Left lobe of liver (tissue), 2 donors: Measurements from ENCODE around the gene NRAP. TPM values are rescaled to one million over a fixed set of nuclear protein-coding genes. Genes with fewer than 3 reads are reported as not detected.

ENCODE experiments used
- ATAC-seq: fragments of 200-7000 bp; cut with Tn5 transposase; one replicate; pipeline ENCODE4 v1.9.1; 2020; ENCODE audit warnings: mild to moderate bottlenecking, moderate library complexity
- DNase-seq: peaks from one replicate; pipeline ENCODE4 v3.0.0-alpha.2; 2020; ENCODE audit warnings: low spot score
- total RNA-seq: library from RNA; stranded (reverse); gene quantifications from one replicate; pipeline ENCODE4 v1.2.1, GENCODE V29; 2021
- donor health status: DM: no; HTN: no; CAD: no; lungs with moderate emphysema.
- donor health status: DM: no; HTN: yes; CAD: no.

Gene NRAP
- total RNA-seq, 1 donor from 2014 or later = 0.05 TPM

DNA sequence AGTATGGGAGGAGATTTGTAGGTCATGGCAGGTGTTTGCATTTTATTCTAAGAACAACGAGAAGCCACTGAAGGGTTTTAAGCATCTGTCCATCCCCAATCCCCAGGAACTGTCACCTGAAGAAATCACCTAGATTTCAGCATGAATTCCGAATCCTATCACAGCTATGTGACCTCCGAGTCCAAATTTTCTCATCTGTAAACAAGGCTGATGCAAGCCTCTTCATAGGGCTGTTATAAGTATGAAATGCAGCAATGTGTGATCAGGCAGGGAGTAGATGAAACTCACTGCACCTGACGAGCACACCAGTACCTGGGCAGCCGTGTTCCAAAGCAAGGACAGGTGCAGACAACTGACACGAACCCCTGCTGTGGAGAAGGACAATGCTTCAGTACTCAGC lies 97.0 kb downstream of the NRAP start:
- DNase-seq = no peak
- ATAC-seq = peak; percentile 49

DNA sequence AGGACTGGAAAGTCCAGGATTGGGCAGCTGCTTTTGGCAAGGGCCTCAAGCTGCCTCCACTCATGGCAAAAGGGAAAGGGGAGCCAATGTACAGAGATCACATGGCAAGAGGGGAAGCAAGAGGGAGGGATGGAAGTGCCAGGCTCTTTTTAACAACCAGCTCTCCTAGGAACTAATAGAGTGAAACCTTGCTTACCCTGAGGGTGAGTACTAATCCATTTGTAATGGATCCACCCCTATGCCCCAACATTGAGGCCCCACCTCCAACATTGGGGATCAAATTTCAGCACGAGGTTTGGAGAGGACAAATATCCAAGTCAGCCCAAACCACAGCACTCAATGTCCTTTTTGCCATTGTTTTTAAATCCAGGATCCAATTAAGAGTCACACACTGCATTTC lies 98.5 kb downstream of the NRAP start:
- DNase-seq (no peak), ATAC-seq (no peak)

DNA sequence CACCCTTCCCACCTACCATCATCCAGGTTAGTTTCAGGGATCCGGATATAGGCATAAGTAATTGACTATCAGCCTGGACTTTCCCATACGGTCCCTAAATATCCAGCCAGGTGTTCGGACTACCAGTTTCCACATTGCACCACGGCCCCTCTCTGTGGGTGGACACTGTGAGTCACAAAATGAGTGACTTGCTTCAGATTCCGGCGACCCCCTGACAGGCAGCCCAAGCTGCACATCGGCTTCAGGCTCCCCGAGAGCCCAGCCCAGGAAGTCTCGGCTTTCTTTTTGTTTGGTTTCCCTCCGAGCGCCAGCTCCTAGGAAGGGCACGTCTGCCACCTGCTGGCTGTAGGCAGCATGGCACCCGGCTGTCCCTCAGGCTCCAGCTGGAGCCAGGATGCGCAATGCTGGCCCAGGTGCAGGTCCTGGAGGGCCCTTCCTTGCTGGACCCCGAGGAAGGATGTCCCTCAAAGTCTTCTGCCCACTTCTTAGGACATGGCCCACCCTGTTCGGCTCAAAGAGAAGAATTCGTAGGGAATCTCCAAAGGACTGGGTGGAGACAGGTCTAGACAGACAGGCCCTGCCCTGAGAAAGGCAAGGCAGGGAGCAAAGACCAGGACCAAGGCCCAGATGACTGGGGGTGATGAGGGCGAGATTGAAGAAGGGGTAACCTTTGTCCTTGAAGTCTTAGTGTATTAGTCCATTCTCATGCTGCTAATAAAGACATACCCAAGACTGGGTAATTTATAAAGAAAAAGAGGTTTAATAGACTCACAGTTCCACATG lies 100.3 kb downstream of the NRAP start:
- ATAC-seq = peak; percentile 66
- DNase-seq = peak; percentile 79

DNA sequence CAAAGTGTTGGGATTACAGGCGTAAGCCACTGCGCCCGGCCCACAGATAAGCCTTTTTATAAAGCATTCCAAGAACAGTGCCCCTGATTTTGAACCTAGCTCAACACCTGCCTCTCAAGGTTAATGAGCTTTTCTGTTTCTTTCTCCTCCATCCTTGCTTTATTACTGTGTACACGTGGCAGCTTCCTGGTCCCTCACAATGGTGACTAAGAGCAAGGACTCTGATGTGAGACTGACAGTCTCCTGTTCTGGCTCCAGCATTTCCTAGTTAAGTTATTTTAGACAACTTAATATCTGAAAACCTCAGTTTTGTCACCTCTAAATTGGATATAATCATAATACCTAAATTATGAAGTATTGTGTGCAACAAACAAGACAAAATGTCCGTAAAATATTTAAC lies 101.1 kb downstream of the NRAP start:
- ATAC-seq (no peak), DNase-seq (no peak)

DNA sequence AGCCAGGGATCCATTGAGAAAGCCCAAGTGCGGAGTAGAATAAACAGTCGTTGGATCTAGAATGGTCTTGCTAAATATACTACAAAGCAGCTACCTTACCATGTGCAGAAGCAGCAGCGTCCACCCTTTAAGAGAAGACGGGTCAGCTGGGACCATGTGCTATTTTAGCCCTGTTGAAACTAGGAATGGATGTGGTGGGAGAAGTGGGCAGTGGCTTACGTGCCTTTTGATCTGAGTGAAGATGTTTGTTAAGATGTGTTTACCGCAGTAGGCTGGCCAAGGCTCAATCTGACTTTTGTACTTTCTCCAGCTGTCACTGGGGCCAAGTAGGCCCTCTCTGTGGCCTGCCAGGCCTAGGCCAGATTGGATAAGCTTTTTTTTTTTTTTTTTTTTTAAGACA lies 101.8 kb downstream of the NRAP start:
- DNase-seq (peak; percentile 80), ATAC-seq (peak; percentile 45)

DNA sequence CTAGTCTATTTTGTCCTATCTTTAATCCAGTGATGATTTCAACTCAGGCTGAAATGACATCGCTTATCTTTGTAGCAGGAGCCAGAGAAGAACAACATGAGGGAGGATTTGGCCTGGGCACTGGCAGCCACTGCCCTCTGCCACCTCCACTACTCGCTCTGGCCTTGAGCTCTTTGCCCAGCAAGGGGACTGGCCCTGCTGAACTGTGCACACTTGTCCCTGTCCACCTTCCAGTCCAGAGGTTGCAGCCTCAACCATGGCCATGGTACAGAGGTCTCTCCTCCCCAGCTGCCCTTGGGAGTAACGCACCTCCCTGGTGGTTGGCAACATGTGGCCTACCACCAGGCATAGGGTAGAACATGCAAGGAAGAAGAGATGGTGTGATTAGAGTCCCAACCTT lies 102.6 kb downstream of the NRAP start:
- peak; percentile 69 for ATAC-seq
- peak; percentile 94 for DNase-seq

DNA sequence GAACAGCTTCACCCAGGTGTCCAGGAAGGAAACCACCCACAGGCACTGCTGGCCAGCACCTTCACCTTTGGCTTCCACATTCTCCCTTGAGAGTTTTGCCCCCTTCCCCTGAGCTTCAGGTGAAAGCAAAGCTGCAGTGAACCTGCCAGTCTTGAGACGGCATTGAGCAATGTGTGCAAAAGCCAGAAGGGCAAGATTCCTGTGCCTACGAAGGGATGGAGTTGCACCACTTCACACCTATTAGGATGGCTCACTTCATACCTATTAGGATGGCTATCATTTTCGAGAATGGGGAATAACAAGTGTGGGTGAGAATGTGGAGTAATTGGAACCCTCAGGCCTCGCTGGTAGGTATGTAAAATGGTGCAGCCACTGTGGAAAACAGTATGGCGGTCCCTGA lies 103.8 kb downstream of the NRAP start:
- DNase-seq = no peak
- ATAC-seq = no peak

DNA sequence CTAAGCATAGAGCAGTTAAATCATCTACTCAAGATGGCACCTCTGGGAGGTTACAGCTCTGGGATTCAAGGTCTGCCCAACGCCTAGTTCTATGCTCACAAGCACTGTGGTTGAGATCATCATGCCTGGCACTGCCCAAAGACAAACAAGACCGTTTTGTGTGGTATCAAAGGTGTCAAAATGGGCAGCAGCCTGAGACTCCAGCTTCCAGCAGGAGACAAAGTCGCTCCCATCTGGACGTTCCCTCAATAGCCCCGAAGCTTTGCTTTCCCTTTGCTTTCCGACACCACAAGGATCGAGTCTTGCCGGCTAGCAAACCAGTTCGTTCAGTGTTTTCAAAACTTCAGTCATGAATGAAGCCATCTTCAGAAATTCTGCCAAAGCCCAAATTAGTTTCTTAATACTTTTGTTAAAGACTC lies 105.9 kb downstream of the NRAP start:
- DNase-seq (peak; percentile 70), ATAC-seq (peak; percentile 33)

DNA sequence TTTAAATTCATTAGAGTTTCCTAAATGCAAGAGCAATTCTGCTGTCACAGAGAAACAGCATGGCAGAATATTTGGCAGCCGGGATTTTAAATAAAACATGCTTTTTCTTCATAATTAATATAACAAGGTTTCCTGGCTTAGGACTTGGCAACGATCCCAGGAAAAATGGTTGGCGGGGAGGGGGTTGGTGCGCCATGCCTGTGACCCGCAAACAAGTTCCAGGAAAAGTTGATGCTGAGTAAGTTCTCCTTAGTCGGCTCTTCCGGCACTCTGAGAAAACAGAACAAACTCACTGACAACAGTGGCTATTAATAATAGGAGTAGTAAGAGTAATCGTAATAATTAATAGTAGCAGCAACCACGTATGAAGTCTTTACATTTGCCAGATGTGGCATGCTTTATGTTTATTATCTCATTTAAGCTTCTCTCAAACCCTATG lies 106.4 kb downstream of the NRAP start:
- no peak for DNase-seq

DNA sequence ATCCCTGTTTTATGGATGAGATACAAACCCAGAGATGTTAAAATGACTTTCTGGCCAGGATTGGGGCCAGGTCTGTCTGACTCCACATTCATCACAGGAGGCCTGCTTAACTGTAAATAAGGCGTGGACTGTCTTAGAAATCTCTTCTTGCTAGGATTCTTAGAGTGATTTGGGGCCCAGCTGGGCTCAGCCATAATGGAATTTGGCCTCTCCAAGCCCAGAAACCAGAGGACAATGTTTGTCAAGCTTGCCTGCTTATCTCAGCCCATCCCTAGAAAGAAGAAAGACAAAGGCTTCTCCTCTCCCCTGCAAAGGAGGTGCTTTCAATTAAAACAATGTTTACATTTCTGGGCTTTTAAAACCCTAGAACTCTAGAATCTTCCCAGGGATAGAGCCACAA lies 108.1 kb downstream of the NRAP start:
- ATAC-seq (peak; percentile 2), DNase-seq (no peak)

More for the DNA sequence above, 106.4 kb downstream of the NRAP start:
- no peak for ATAC-seq

DNA sequence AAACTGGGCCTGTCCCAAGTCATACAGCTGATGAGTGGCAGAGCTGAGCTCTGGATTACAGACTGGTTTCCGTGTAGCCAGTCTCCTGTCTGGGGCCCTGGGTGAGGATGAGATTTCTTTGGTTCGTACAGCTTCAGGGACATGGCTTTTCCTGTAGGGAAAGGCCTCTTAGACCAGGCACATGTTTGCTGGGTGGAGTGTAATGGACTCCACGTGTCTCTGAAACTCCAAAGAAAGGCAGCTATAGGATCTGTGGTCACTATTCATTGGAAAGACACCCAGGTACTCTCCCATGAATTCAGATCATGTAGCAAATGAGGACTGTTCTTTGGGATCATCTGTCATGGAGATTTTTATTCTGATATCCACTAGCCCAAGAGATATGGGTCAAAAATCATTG lies 108.6 kb downstream of the NRAP start:
- no peak for DNase-seq

DNA sequence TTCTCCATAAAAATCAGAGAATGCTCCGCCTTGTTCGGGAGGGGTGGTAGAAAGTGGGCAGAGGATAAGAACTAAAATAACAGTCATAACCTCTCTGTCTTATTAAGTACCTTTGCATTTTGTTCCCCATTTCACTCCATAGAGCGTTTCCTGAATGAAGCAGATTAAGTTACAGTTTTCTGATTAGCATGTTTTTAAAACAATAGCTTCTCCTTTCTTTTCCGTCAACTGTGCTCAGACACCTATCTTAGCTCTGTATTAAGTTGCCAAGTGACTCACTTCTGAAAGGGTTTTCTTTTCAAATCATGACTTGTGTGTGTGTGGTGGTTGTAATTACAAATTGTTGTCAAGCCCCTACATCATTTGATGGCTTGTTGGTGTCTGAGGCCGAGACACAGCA lies 109.6 kb downstream of the NRAP start:
- no peak for DNase-seq
- ATAC-seq = no peak

More for the DNA sequence above, 108.6 kb downstream of the NRAP start:
- peak; percentile 1 for ATAC-seq

DNA sequence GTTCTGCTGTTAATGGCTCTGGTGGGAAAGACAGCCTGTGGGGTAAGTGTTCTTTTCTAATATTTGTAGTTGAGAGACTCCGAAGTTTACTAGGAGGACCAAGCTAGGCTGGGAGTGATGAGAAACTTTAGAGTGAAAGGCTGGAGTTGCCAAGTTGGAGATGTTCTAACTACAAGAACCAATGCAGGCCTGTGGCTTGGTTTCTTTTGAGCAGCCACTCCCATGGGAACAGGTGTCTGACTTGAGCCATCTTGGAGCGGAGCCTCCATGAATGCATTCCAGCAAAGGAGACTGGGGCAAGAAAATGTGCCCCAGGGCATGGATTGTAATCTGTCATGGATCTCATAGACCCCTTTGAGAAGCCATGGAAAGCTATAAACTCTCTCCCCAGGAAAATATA lies 110.7 kb downstream of the NRAP start:
- peak; percentile 28 for ATAC-seq
- no peak for DNase-seq

DNA sequence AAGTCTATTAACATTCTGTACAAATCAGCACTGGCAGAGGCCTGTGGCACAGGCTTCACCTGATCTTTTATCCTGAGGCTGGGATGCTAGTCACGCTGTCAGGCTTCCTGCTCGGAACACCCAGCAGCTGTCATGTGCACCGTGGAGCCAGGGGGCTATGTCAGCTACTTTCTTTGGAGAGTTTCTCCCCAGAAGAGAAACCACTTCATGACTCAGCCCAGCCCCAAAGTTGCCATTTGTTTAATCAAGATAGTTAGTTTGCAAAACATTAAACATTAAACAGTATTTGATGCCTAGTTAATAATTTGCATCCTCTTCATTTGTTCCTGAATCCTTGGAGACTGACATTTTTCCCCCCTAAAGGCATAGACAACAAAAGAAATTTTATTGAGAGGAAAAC lies 111.1 kb downstream of the NRAP start, which contains the start of gene HABP2:
HABP2 (plus strand) TSS at position 353 of the 400 bp plus-strand sequence. CDS start 69 bp downstream, outside the sequence.
- DNase-seq = peak; percentile 80
- ATAC-seq = peak; percentile 60

DNA sequence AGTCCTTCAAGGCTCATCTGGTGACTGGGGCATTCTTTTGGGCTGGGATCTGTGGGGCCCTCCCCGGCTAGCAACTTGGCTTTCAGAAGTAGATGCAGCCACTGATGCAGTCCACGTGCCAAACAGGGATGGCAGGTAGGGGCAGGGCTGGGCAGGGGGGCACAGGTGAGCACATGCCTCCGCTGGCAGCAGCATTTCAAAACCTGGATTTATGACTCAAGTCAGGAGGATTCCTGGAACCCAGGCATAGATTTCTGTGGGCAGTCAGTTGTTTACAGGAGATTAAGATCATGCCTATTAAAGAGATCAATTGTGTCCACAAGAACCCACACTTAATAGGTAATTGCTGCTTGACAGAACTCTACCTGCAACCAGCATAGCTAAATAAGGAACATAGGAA lies 111.8 kb downstream of the NRAP start:
- peak; percentile 78 for DNase-seq

DNA sequence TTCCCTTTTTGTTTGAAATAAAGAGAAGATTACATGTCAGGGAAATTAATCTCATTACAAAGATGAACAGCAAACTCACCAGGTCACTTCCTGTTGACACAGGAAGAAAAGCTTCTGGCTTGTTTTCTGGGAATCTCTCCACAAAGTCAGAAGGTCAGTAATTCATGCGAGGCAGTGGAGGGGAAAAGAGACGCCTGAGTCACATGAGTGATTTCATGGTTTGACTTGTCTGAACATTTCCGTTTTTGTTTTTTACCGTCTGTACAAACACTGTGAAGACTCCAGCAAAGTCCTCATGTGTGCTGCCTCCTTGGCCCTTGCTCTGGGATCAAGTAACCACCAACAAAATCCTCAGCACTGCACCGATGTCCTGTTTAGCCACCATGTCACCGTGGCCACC lies 113.5 kb downstream of the NRAP start:
- DNase-seq (no peak), ATAC-seq (peak; percentile 22)

More for the DNA sequence above, 111.8 kb downstream of the NRAP start:
- ATAC-seq = peak; percentile 32

DNA sequence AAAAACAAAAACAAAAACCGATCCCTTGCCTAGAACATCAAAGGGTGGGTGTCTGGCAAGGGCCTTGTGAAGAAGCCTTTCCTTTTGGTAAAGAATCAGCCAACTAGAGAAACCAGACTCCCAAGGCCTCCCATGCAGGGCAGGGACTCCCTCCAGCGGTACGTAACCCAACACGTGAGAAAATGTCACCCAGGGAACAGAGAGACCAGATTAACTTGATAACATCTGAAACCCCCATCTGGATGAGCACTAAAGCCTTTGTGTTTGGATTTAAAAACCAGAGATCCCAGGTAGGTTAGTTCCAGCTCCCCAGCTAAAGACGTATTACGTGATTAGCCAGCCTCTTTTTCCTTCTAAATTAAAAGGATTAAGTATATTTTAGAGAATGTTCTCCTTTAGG lies 114.0 kb downstream of the NRAP start:
- DNase-seq (no peak), ATAC-seq (no peak)

DNA sequence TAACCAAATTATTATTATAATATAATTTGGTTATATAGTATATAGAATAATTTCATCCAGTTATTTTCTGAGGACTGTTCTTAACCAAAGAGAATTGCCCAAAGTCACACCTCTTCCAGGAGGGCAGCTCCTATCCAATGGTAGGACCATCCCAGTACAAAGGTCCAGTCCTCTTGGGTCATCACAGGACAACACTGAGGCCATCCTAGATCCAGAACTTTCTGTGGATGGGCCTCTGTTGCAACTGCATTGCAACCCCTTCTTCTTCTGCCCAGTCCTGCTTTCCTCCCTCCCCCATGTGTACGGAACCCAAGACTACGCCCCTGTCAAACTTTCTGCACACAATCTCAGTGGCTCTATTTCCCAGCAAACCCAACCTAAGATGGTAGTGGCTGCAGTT lies 116.4 kb downstream of the NRAP start:
- DNase-seq (peak; percentile 84), ATAC-seq (peak; percentile 76)

DNA sequence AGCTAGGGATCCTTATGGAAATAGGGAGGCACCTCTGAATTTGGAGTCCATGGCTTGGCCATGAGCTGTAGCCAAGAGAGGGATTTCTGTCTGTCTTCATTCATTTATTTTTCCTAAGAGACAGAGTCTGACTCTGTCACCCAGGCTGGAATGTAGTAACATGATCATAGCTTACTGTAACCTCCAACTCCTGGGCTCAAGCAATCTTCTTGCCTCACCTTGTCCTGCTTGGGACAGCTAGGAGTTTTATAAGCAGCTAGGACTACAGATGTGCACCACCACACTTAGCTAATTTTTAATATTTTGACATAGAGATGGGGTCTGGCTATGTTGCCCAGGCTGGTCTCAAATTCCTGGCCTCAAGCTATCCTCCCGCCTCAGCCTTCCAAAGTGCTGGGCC lies 119.4 kb downstream of the NRAP start:
- DNase-seq (no peak), ATAC-seq (no peak)

DNA sequence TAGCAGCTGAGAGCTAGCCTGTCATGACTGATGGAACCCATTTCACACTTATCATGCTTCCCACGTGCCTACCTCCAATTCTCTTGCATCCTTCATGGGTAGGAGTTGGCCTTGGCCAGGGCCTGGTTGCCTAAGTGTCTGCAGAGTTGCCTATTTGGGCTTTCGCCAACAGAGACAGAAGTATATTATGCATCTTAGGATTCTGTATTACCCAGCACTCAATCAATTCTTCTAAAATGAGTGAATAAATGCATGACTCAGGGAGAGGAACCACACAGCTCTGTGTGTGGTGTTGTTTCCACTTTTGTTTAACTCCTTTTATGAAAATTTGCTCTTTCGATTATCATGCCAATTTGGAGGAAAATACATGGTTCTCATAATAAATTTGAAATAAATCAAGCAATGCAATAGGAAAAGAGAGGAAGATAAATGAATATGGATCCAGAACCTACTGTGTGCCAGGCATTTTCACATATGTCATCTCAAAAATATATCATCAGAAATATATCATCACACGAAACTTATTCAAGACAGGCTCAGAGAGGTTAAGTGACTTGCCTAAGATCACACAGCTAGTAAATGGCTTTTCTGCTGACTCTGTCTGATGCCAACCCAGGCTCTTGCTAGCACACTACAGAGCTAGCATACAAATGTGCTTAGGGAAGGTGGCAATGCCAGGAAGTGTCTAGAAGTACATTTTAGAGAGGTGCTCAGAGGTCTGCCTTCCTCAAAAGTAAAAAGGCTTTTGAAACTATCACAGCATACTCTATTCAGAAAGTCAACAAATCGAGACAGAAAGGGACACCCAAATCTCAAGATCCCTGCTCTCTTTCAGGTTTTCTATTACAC lies 120.5 kb downstream of the NRAP start:
- ATAC-seq = no peak
- no peak for DNase-seq

DNA sequence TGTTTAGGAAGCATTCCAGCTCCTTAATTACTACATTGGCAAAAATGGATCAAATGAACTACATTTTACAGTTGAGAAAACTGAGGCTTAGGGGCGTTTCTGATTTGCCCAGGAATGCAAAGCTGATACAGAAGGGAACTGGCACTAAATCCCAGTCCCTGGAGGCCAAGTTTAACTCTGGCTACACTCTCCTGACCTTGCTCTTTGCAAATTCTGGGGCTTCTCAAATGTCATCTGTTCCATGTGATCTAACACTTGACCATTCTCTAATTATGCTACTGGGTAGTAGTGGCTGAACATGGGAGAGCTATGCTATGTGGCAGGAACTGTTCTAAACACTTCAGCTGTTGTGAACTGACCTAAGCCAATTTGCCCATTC lies 122.3 kb downstream of the NRAP start:
- ATAC-seq (peak; percentile 71), DNase-seq (peak; percentile 65)
